K562 (cell line): Measurements from ENCODE around the gene ANAPC4. TPM values are rescaled to one million over a fixed set of nuclear protein-coding genes. Genes with fewer than 3 reads are reported as not detected.
A peak's percentile ranks its signal among the peaks of the same experiment; 100 is the strongest.

ENCODE experiments used
- ETV5 ChIP-seq: sonication (generic); formaldehyde crosslinking; IDR thresholded peaks from 2 replicates; pipeline ENCODE4 v1.4.0; 2020; ENCODE audit warnings: low read depth, mild to moderate bottlenecking, missing genetic modification reagents
- GATAD2A ChIP-seq: fragments of 450-650 bp; IDR thresholded peaks from 2 replicates; pipeline ENCODE4 v1.6.1; 2017
- IRF2 ChIP-seq: sonication (generic); formaldehyde crosslinking; IDR thresholded peaks from 2 replicates; pipeline ENCODE4 v1.8.1; 2022; ENCODE audit warnings: mild to moderate bottlenecking, missing genetic modification reagents
- MGA ChIP-seq: fragments of 450-650 bp; IDR thresholded peaks from 2 replicates; pipeline ENCODE4 v1.6.1; 2016; ENCODE audit warnings: mild to moderate bottlenecking, moderate library complexity
- NR4A1 ChIP-seq, 2 experiments: fragments of 250-450 bp in 1 of 2; fragments of 450-650 bp in 1 of 2; sonication (Bioruptor Pico) in 1 of 2; IDR thresholded peaks; 2 replicates each; pipeline versions ENCODE4 v1.4.0 to v1.6.1; 2016 to 2020; ENCODE audit warnings: mild to moderate bottlenecking in 2 of 2, missing compliant biosample characterization in 1 of 2, missing genetic modification characterization in 1 of 2, moderate library complexity in 1 of 2
- NRF1 ChIP-seq, 2 experiments: fragments of 450-650 bp; IDR thresholded peaks in 1 of 2; conservative IDR thresholded peaks in 1 of 2; 2 replicates each; pipeline ENCODE4 v1.6.1; 2014; ENCODE audit warnings: mild to moderate bottlenecking in 2 of 2
- PHF20 ChIP-seq: fragments of 450-650 bp; IDR thresholded peaks from 2 replicates; pipeline ENCODE4 v1.6.1; 2018; ENCODE audit not compliant: partially characterized antibody
- PHTF2 ChIP-seq: fragments of 250-450 bp; sonication (Bioruptor Pico); IDR thresholded peaks from 2 replicates; pipeline ENCODE4 v1.5.0; 2021; ENCODE audit warnings: mild to moderate bottlenecking
- TCF3 ChIP-seq: sonication (generic); formaldehyde crosslinking; IDR thresholded peaks from 2 replicates; pipeline ENCODE4 v1.4.0; 2020; ENCODE audit warnings: mild to moderate bottlenecking, missing genetic modification reagents
- TFAP4 ChIP-seq: sonication (generic); formaldehyde crosslinking; IDR thresholded peaks from 2 replicates; pipeline ENCODE4 v1.8.0; 2022; ENCODE audit warnings: missing genetic modification reagents, mild to moderate bottlenecking, moderate library complexity, borderline replicate concordance
- THAP12 ChIP-seq: fragments of 250-450 bp; sonication (Bioruptor Pico); IDR thresholded peaks from 2 replicates; pipeline ENCODE4 v1.9.0; 2021; ENCODE audit warnings: mild to moderate bottlenecking, inconsistent platforms
- ZNF696 ChIP-seq: fragments of 250-450 bp; sonication (Bioruptor Pico); conservative IDR thresholded peaks from 2 replicates; pipeline ENCODE4 v1.4.0; 2020; ENCODE audit warnings: mild to moderate bottlenecking, moderate library complexity
- polyA plus RNA-seq, 8 experiments: library from polyadenylated mRNA; depleted of rRNA in 4 of 8; stranded (reverse) in 5 of 8; unstranded in 3 of 8; fragments of >200 nt; fragmentation: Nextera tagmentation in 2 of 8; fragmentation: Illumina TruSeq in 1 of 8; extraction: Ambion mirVana in 2 of 8; extraction: Trizol in 1 of 8; gene quantifications; 2 replicates each; pipeline versions ENCODE4 v1.2.1 to v1.2.3, GENCODE V29; 2011 to 2014; ENCODE audit warnings: inconsistent platforms in 1 of 8, missing spikeins in 1 of 8
- total RNA-seq, 7 experiments: library from RNA; depleted of rRNA in 6 of 7; stranded (reverse); fragments of >200 nt in 6 of 7; fragmentation: Illumina TruSeq in 2 of 7; extraction: Trizol in 2 of 7; gene quantifications; 2 replicates each; pipeline versions ENCODE4 v1.2.1 to v1.2.3, GENCODE V29; 2011 to 2021; ENCODE audit warnings: low replicate concordance in 1 of 7

ANAPC4 gene
- total and polyA plus RNA-seq, 9 of the 15 experiments (the other 6 are each of a cell fraction or from before 2014, with no cell fraction given) = 23.9 to 47.0 (median 31.9) TPM

- TF ChIP-seq MGA = 0 out of 2 replicates have a peak, but pooled peaks have one; percentile 36
- no peak for TF ChIP-seq NR4A1 (CRISPR knock-in tag; IDR thresholded peaks at IDR 0.05)
- no peak for TF ChIP-seq NR4A1 (tag; IDR thresholded peaks at IDR 0.05)
- TF ChIP-seq ZNF696 (CRISPR knock-in tag) = no peak
- peak; percentile 54; the same call in 1 of the 2 replicates for TF ChIP-seq THAP12
- TF ChIP-seq PHF20 = peak; percentile 61
- TF ChIP-seq GATAD2A = no peak
- no peak for TF ChIP-seq ETV5 (CRISPR knock-in tag)
- no peak for TF ChIP-seq TCF3 (CRISPR knock-in tag)
- peak; percentile 46 for TF ChIP-seq TFAP4 (CRISPR knock-in tag)
- no peak for TF ChIP-seq IRF2
- peak; percentile 49 to 50; a peak in 2 of 4 replicates for TF ChIP-seq NRF1 (conservative IDR thresholded peaks at IDR 0.05 in 1 of 2, IDR thresholded peaks at IDR 0.05 in 1 of 2)
- no peak for TF ChIP-seq PHTF2 (CRISPR knock-in tag)
Observed at GRCh38 chr4:25376754-25377571, at the start of gene ANAPC4 (continued).
